Measurements from ENCODE around the gene CLCF1.

CLCF1 gene

GRCh38 chr11:67382276-67383136, 9.1 kb upstream of the CLCF1 start:
- H3K4me3 ChIP-seq (ENCODE audit: low read depth, low read length) = no peak overlapping the region
- TF ChIP-seq CTCF (IDR thresholded peaks at IDR 0.05; ENCODE audit: borderline replicate concordance, insufficient read depth, low read depth, low read length) = peak; percentile 98

GRCh38 chr11:67381244-67381972, 8.0 kb upstream of the CLCF1 start:
- no peak for TF ChIP-seq CTCF (IDR thresholded peaks at IDR 0.05; ENCODE audit: borderline replicate concordance, insufficient read depth, low read depth, low read length)
- H3K4me3 ChIP-seq (ENCODE audit: low read depth, low read length) = peak overlapping the region; percentile 11

GRCh38 chr11:67379061-67380058, 6.0 kb upstream of the CLCF1 start:
- no peak for TF ChIP-seq CTCF (IDR thresholded peaks at IDR 0.05; ENCODE audit: borderline replicate concordance, insufficient read depth, low read depth, low read length)
- H3K4me3 ChIP-seq (ENCODE audit: low read depth, low read length) = no peak overlapping the region

- no peak for TF ChIP-seq CTCF (IDR thresholded peaks at IDR 0.05; ENCODE audit: borderline replicate concordance, insufficient read depth, low read depth, low read length)
- no peak overlapping the region for H3K4me3 ChIP-seq (ENCODE audit: low read depth, low read length)
Measured at GRCh38 chr11:67378544-67378943, 5.1 kb upstream of the CLCF1 start.

- TF ChIP-seq CTCF (IDR thresholded peaks at IDR 0.05; ENCODE audit: borderline replicate concordance, insufficient read depth, low read depth, low read length) = no peak
- H3K4me3 ChIP-seq (ENCODE audit: low read depth, low read length) = no peak overlapping the region
Measured at GRCh38 chr11:67376873-67377808, 3.7 kb upstream of the CLCF1 start.

Data from GM12875 (cell line).